ENCODE results near the gene RBBP6.

DNA sequence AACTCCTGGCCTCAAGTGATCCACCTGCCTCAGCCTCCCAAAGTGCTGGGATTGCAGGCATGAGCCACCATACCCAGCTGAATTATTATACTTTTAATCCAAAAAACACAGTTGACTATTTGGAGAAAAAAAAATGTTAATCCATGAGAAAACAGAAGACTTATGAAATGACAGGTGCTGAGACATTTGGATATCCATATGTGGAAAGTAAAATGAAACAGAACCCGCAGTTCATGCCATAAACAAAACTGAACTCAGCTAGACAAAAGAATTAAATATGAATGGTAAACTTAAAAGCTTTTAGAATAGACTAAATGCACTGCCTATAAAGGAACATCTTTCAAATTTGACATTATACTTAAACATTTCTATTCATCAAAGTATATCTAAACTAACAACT, 8.2 kb upstream of the RBBP6 start:
- TF ChIP-seq POLR2A (IDR thresholded peaks at IDR 0.05; ENCODE audit: low read depth, low read length) = no peak
- TF ChIP-seq, protein P1, sequence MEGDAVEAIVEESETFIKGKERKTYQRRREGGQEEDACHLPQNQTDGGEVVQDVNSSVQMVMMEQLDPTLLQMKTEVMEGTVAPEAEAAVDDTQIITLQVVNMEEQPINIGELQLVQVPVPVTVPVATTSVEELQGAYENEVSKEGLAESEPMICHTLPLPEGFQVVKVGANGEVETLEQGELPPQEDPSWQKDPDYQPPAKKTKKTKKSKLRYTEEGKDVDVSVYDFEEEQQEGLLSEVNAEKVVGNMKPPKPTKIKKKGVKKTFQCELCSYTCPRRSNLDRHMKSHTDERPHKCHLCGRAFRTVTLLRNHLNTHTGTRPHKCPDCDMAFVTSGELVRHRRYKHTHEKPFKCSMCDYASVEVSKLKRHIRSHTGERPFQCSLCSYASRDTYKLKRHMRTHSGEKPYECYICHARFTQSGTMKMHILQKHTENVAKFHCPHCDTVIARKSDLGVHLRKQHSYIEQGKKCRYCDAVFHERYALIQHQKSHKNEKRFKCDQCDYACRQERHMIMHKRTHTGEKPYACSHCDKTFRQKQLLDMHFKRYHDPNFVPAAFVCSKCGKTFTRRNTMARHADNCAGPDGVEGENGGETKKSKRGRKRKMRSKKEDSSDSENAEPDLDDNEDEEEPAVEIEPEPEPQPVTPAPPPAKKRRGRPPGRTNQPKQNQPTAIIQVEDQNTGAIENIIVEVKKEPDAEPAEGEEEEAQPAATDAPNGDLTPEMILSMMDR (IDR thresholded peaks at IDR 0.05; ENCODE audit: extremely low read depth in 1 of 2, insufficient read depth in 1 of 2, low read depth in 1 of 2, low read length in 2 of 2) = no peak

Data from endothelial cell of umbilical vein (primary cell).